WTC11 (cell line): ENCODE measurements around the gene PCBD1. TPM values are rescaled to one million over a fixed set of nuclear protein-coding genes. Genes with fewer than 3 reads are reported as not detected.

Experiments
- ATAC-seq: fragments of 200-7000 bp; cut with Tn5 transposase; 2 replicates; pipeline ENCODE4 v1.10.0; 2021; ENCODE audit warnings: mild to moderate bottlenecking, moderate library complexity
- CTCF ChIA-PET: fragments of 300-600 bp; sonication (Branson Sonifier 250); formaldehyde crosslinking; loops from one replicate; lab custom pipeline; 2021; ENCODE audit warnings: antibody characterized with exemption; lab: Charles Lee
- POLR2A ChIA-PET: fragments of 350-600 bp; sonication (Branson Sonifier 250); formaldehyde crosslinking; loops from one replicate; lab custom pipeline; 2021; ENCODE audit warnings: antibody characterized with exemption; lab: Charles Lee
- DNase-seq: peaks from one replicate; pipeline ENCODE4 v3.0.0; 2021; ENCODE audit warnings: low spot score
- H3K27ac Mint-ChIP-seq: 2 replicates; pipeline ENCODE4 v1.8.0; 2021; ENCODE audit warnings: mixed read lengths
- H3K27me3 Mint-ChIP-seq: 2 replicates; pipeline ENCODE4 v1.8.0; 2021; ENCODE audit warnings: low read depth, mild to moderate bottlenecking, moderate library complexity, mixed read lengths
- H3K36me3 Mint-ChIP-seq: 2 replicates; pipeline ENCODE4 v1.8.0; 2021; ENCODE audit warnings: mixed read lengths
- H3K4me1 Mint-ChIP-seq: 2 replicates; pipeline ENCODE4 v1.8.0; 2022; ENCODE audit warnings: mixed read lengths
- H3K4me3 Mint-ChIP-seq: 2 replicates; pipeline ENCODE4 v1.8.0; 2021; ENCODE audit warnings: mild to moderate bottlenecking, moderate library complexity, mixed read lengths
- H3K9me3 Mint-ChIP-seq: 2 replicates; pipeline ENCODE4 v1.8.0; 2021; ENCODE audit warnings: mixed read lengths
- ATF2 ChIP-seq: sonication (generic); formaldehyde crosslinking; IDR thresholded peaks from 2 replicates; pipeline ENCODE4 v1.8.1; 2022; ENCODE audit warnings: low read depth, missing genetic modification reagents, borderline replicate concordance
- ATF6 ChIP-seq: sonication (generic); formaldehyde crosslinking; IDR thresholded peaks from 2 replicates; pipeline ENCODE4 v1.8.1; 2023; ENCODE audit warnings: mild to moderate bottlenecking, missing genetic modification reagents
- CREB1 ChIP-seq: sonication (generic); formaldehyde crosslinking; IDR thresholded peaks from 2 replicates; pipeline ENCODE4 v1.8.0; 2023; ENCODE audit warnings: mild to moderate bottlenecking, missing genetic modification reagents
- E2F4 ChIP-seq: sonication (generic); formaldehyde crosslinking; IDR thresholded peaks from 2 replicates; pipeline ENCODE4 v1.8.1; 2022; ENCODE audit warnings: low read depth, mild to moderate bottlenecking, moderate library complexity, missing genetic modification reagents, borderline replicate concordance
- FOXP1 ChIP-seq: sonication (generic); formaldehyde crosslinking; IDR thresholded peaks from 2 replicates; pipeline ENCODE4 v1.8.0; 2022; ENCODE audit warnings: missing genetic modification reagents, mild to moderate bottlenecking, moderate library complexity, borderline replicate concordance
- HMGXB4 ChIP-seq: sonication (generic); formaldehyde crosslinking; IDR thresholded peaks from 2 replicates; pipeline ENCODE4 v1.8.1; 2023; ENCODE audit warnings: mild to moderate bottlenecking, moderate library complexity, missing genetic modification reagents
- IRF2 ChIP-seq: sonication (generic); formaldehyde crosslinking; IDR thresholded peaks from 2 replicates; pipeline ENCODE4 v1.8.0; 2022; ENCODE audit warnings: low read depth, missing genetic modification reagents, borderline replicate concordance
- KAT7 ChIP-seq: sonication (generic); formaldehyde crosslinking; IDR thresholded peaks from 2 replicates; pipeline ENCODE4 v1.8.1; 2023; ENCODE audit warnings: missing genetic modification reagents, mild to moderate bottlenecking, borderline replicate concordance
- NFATC4 ChIP-seq: fragments of 250-450 bp; sonication (Bioruptor Pico); IDR thresholded peaks from 2 replicates; pipeline ENCODE4 v1.9.0; 2021; ENCODE audit warnings: mild to moderate bottlenecking
- NR1H2 ChIP-seq: sonication (generic); formaldehyde crosslinking; IDR thresholded peaks from 2 replicates; pipeline ENCODE4 v1.9.0; 2021; ENCODE audit warnings: mild to moderate bottlenecking, moderate library complexity, missing genetic modification reagents
- TCF7 ChIP-seq: sonication (generic); formaldehyde crosslinking; IDR thresholded peaks from 2 replicates; pipeline ENCODE4 v1.8.0; 2022; ENCODE audit warnings: mild to moderate bottlenecking, low read depth, missing genetic modification reagents, moderate library complexity
- TP53 ChIP-seq: sonication (generic); formaldehyde crosslinking; IDR thresholded peaks from 2 replicates; pipeline ENCODE4 v1.8.1; 2023; ENCODE audit warnings: mild to moderate bottlenecking, missing genetic modification reagents
- ZNF263 ChIP-seq: sonication (generic); formaldehyde crosslinking; IDR thresholded peaks from 2 replicates; pipeline ENCODE4 v1.8.1; 2022; ENCODE audit warnings: low read depth, mild to moderate bottlenecking, moderate library complexity, missing genetic modification reagents
- ZNF423 ChIP-seq: fragments of 250-450 bp; sonication (Bioruptor Pico); IDR thresholded peaks from 2 replicates; pipeline ENCODE4 v2.1.2; 2022; ENCODE audit warnings: mild to moderate bottlenecking, moderate library complexity
- total RNA-seq: library from RNA; stranded (reverse); gene quantifications from 3 replicates; pipeline ENCODE4 v1.2.3, GENCODE V29; 2021

The PCBD1 gene
- total RNA-seq, 1 experiment from 2014 or later: 32.5 TPM

- POLR2A ChIA-PET: no interaction called here
- Mint-ChIP-seq H3K4me1 (no peaks in the 10 kb centered on the region), H3K27ac (no peak overlapping the region), H3K9me3 (no peaks in the 10 kb centered on the region), H3K36me3 (no peaks in the 10 kb centered on the region), H3K27me3 (no peaks in the 10 kb centered on the region; the same call in 1 of the 2 replicates), H3K4me3 (no peak overlapping the region)
- DNase-seq: no peak
- CTCF ChIA-PET: interaction anchor here (1.9 to 6.4 kb wide), 4 partner anchors 24 to 358 kb away, joined by 5 to 47 read pairs (median 24); no protein-coding TSS in a partner anchor
- no peak for TF ChIP-seq TP53
- TF ChIP-seq NFATC4 (CRISPR knock-in tag): no peak
- TF ChIP-seq TCF7 (CRISPR knock-in tag): no peak
- TF ChIP-seq FOXP1 (CRISPR knock-in tag): no peak
- TF ChIP-seq E2F4 (CRISPR knock-in tag): no peak
- TF ChIP-seq ZNF423 (CRISPR knock-in tag): no peak
- no peak for TF ChIP-seq ZNF263
- no peak for TF ChIP-seq KAT7 (CRISPR knock-in tag)
- TF ChIP-seq NR1H2 (CRISPR knock-in tag): no peak
- TF ChIP-seq ATF6 (CRISPR knock-in tag): no peak
- TF ChIP-seq IRF2 (CRISPR knock-in tag): no peak
- no peak for ATAC-seq
Measured at GRCh38 chr10:70927189-70927943, 39.0 kb upstream of the PCBD1 start.

GRCh38 chr10:70926226-70927000, 38.0 kb upstream of the PCBD1 start:
- DNase-seq: no peak
- POLR2A ChIA-PET: no interaction called here
- TF ChIP-seq HMGXB4 (CRISPR knock-in tag) (no peak), CREB1 (no peak), ATF2 (CRISPR knock-in tag) (no peak)
- H3K27me3 Mint-ChIP-seq: no peaks in the 10 kb centered on the region; the same call in 1 of the 2 replicates
- no peak overlapping the region for H3K4me3 Mint-ChIP-seq
- CTCF ChIA-PET: interaction anchor here (0.7 to 6.4 kb wide), 16 partner anchors 10 to 644 kb away, joined by 3 to 47 read pairs (median 5); no protein-coding TSS in a partner anchor
- H3K9me3 Mint-ChIP-seq: no peaks in the 10 kb centered on the region
- H3K4me1 Mint-ChIP-seq: no peaks in the 10 kb centered on the region
- ATAC-seq: no peak
- no peak overlapping the region for H3K27ac Mint-ChIP-seq
- H3K36me3 Mint-ChIP-seq: no peaks in the 10 kb centered on the region
